Esophagus squamous epithelium (tissue), 5 donors: ENCODE results near the gene OR2F1. TPM values are rescaled to one million over a fixed set of nuclear protein-coding genes. Genes with fewer than 3 reads are reported as not detected.

Experiments
- DNase-seq: peaks from one replicate; lab custom pipeline; 2025; lab: John Stamatoyannopoulos, UW
- H3K27ac ChIP-seq, 4 donors: fragments of 200-600 bp; sonication (generic); one replicate each; pipeline ENCODE4 v1.5.1; 2016 to 2019; ENCODE audit warnings: mild to moderate bottlenecking in 1 of 4
- H3K27me3 ChIP-seq, 4 donors: fragments of 200-600 bp; sonication (generic); 1 replicate in 3 of 4; 2 replicates in 1 of 4; pipeline versions ENCODE4 v1.5.1 to v1.6.0; 2017 to 2021; ENCODE audit warnings: antibody characterized with exemption in 1 of 4
- H3K36me3 ChIP-seq, 3 donors: fragments of 200-600 bp; sonication (generic); one replicate each; pipeline ENCODE4 v1.5.1; 2016 to 2019
- H3K4me1 ChIP-seq, 3 donors: fragments of 200-600 bp; sonication (generic); one replicate each; pipeline ENCODE4 v1.5.1; 2017 to 2019
- H3K4me3 ChIP-seq, 4 donors: fragments of 200-600 bp; sonication (generic); 1 replicate in 3 of 4; 2 replicates in 1 of 4; pipeline ENCODE4 v1.5.1; 2016 to 2019; ENCODE audit warnings: mild to moderate bottlenecking in 2 of 4, moderate library complexity in 1 of 4
- H3K9me3 ChIP-seq, 3 donors: fragments of 200-600 bp; sonication (generic); one replicate each; pipeline ENCODE4 v1.5.1; 2016 to 2019
- POLR2A ChIP-seq, 4 donors: fragments of 450-650 bp; IDR thresholded peaks; one replicate each; pipeline ENCODE4 v1.6.1; 2017; ENCODE audit warnings: antibody characterized with exemption in 4 of 4, mild to moderate bottlenecking in 4 of 4, moderate library complexity in 3 of 4
- WGBS, 2 donors: methylation state at CpG; one replicate each; pipeline ENCODE4 v1.1.5; 2018; 5-methylcytosine and 5-hydroxymethylcytosine counted together
- intact Hi-C: fragments of 100-400 bp; cut with DNase I; formaldehyde crosslinking; loops from one replicate; pipeline ENCODE4 v1.15.0; 2022
- total RNA-seq, 4 donors: library from RNA; depleted of rRNA; stranded (reverse); fragments of >200 nt; gene quantifications; one replicate each; pipeline ENCODE4 v1.1.0, GENCODE V29; 2016
- TF ChIP-seq, protein P1 (sequence below), 6 experiments: fragments of 450-650 bp in 4 of 6; fragments of 200-600 bp in 2 of 6; sonication (generic) in 2 of 6; IDR thresholded peaks; one replicate each; pipeline ENCODE4 v1.5.1; 2016 to 2019; ENCODE audit warnings: antibody characterized with exemption in 6 of 6, mild to moderate bottlenecking in 4 of 6, moderate library complexity in 4 of 6
- donor health status: DM: yes; HTN: yes; CAD: no.

The OR2F1 gene
- total RNA-seq, 4 donors from 2014 or later, result not detected

DNA sequence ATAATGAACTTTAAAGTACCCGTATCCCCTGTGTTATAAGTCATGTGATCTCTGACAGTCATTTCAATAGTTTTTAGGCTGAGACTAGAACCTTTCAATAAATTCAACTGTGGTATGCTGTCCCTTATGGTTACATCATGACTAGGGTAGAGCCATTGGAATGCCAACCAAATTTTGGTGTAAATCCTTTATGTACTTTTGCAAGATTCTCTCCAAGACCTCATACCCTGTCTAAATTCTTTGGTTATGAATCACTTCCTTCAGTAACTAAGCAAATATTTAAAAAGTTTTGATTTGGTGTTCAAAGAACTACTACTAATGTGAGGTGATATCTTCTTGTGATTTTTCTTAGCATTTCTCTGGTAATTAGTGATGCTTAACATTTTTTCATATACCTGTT, 24.7 kb downstream of the OR2F1 start:
- DNase-seq, result no peak
- Histone ChIP-seq H3K27ac (no peak overlapping the region), H3K27me3 (no peaks in the 10 kb centered on the region), H3K4me3 (no peak overlapping the region), H3K36me3 (no peaks in the 10 kb centered on the region), H3K4me1 (no peaks in the 10 kb centered on the region), H3K9me3 (no peaks in the 10 kb centered on the region)
- 70 to 86% methylated on average over 1 of the region's 1 CpG for WGBS, 2 donors
- intact Hi-C loops, result no loop called here
- TF ChIP-seq, protein P1, sequence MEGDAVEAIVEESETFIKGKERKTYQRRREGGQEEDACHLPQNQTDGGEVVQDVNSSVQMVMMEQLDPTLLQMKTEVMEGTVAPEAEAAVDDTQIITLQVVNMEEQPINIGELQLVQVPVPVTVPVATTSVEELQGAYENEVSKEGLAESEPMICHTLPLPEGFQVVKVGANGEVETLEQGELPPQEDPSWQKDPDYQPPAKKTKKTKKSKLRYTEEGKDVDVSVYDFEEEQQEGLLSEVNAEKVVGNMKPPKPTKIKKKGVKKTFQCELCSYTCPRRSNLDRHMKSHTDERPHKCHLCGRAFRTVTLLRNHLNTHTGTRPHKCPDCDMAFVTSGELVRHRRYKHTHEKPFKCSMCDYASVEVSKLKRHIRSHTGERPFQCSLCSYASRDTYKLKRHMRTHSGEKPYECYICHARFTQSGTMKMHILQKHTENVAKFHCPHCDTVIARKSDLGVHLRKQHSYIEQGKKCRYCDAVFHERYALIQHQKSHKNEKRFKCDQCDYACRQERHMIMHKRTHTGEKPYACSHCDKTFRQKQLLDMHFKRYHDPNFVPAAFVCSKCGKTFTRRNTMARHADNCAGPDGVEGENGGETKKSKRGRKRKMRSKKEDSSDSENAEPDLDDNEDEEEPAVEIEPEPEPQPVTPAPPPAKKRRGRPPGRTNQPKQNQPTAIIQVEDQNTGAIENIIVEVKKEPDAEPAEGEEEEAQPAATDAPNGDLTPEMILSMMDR (IDR thresholded peaks at IDR 0.05), result no peak
- no peak for TF ChIP-seq POLR2A (IDR thresholded peaks at IDR 0.05)

DNA sequence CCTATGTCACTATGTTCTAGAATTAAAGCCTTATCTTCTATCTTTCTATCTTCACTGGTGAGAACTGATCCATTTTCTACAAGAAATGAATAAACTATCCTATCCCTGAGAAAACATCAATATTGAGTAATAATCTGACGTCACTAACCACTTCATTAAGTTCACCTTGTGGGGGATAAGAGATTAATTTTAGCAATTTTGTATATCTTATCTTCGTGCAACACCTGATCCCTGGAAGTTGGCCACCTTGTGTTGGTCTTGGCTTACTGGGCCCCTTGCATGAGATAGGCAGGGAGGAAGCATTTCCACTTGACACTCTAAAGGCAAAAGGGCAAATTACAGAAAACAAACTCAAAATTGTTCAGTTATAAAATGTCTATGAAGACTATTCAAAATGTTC, 25.4 kb downstream of the OR2F1 start:
- intact Hi-C loops, result no loop called here
- no peaks in the 10 kb centered on the region for H3K36me3 ChIP-seq
- DNase-seq, result no peak
- no peaks in the 10 kb centered on the region for H3K4me1 ChIP-seq
- TF ChIP-seq, protein P1 (IDR thresholded peaks at IDR 0.05), result no peak
- no peak for TF ChIP-seq POLR2A (IDR thresholded peaks at IDR 0.05)
- no peaks in the 10 kb centered on the region for H3K27me3 ChIP-seq
- 67 to 74% methylated on average over 2 of the region's 2 CpGs for WGBS, 2 donors
- no peaks in the 10 kb centered on the region for H3K9me3 ChIP-seq
- no peak overlapping the region for H3K27ac ChIP-seq
- H3K4me3 ChIP-seq, result no peak overlapping the region

DNA sequence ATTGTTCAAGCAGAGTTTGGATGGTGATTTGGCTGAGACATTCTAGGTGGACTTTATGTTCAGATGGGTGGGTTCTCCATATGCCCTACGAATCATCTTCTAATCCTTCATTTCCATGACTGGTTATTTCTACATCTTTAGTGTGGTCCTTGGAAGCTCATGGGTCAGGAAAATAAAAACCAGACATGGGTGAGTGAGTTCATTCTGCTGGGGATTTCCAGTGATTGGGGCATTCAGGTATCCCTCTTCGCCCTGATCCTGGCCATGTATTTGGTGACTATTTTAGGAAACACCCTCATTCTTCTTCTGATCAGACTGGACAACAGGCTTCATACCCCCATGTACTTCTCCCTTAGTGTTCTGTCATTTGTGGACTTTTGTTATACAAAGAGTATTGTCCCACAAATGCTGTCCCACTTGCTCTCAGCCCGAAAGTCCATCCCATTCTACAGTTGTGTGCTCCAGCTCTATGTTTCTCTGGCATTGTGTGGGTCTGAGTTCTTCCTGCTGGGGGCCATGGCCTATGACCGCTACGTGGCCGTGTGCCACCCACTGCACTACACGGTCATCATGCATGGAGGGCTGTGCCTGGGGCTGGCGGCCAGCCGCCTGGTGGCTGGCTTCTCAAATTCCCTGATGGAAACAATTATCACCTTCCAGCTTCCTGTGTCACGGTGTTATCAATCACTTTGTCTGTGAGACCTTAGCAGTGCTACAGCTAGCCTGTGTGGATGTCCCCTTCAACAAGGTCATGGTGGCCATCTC, 26.3 kb downstream of the OR2F1 start:
- TF ChIP-seq, protein P1 (IDR thresholded peaks at IDR 0.05), result no peak
- TF ChIP-seq POLR2A (IDR thresholded peaks at IDR 0.05), result no peak
- no peak overlapping the region for H3K4me3 ChIP-seq
- DNase-seq, result no peak
- no peaks in the 10 kb centered on the region for H3K9me3 ChIP-seq
- 88 to 93% methylated on average over 10 of the region's 10 CpGs for WGBS, 2 donors
- no peaks in the 10 kb centered on the region for H3K4me1 ChIP-seq
- H3K36me3 ChIP-seq, result no peaks in the 10 kb centered on the region
- H3K27ac ChIP-seq, result no peak overlapping the region
- intact Hi-C loops, result no loop called here
- no peaks in the 10 kb centered on the region for H3K27me3 ChIP-seq

GRCh38 chr7:143983960-143984359, 29.3 kb downstream of the OR2F1 start:
- TF ChIP-seq, protein P1 (IDR thresholded peaks at IDR 0.05), result no peak
- TF ChIP-seq POLR2A (IDR thresholded peaks at IDR 0.05), result no peak
- Histone ChIP-seq H3K4me3 (no peak overlapping the region), H3K27me3 (no peaks in the 10 kb centered on the region), H3K27ac (no peak overlapping the region), H3K4me1 (peaks cover 0 to 1% (median 0%) of the 10 kb centered on the region in 3 donors), H3K9me3 (no peaks in the 10 kb centered on the region), H3K36me3 (no peaks in the 10 kb centered on the region)
- intact Hi-C loops, result no loop called here
- DNase-seq, result no peak
- 82 to 89% methylated on average over 5 of the region's 5 CpGs for WGBS, 2 donors

- intact Hi-C loops, result no loop called here
- Histone ChIP-seq H3K27ac (no peak overlapping the region), H3K27me3 (no peaks in the 10 kb centered on the region), H3K4me1 (peaks cover 0 to 3% (median 0%) of the 10 kb centered on the region in 3 donors), H3K9me3 (no peaks in the 10 kb centered on the region), H3K4me3 (no peak overlapping the region), H3K36me3 (no peaks in the 10 kb centered on the region)
- TF ChIP-seq, protein P1 (IDR thresholded peaks at IDR 0.05), result no peak
- DNase-seq, result no peak
These were observed 32.9 kb downstream of the OR2F1 start for GRCh38 chr7:143987513-143987912.
